ENCODE measurements around the gene FN3KRP. TPM values are rescaled to one million over a fixed set of nuclear protein-coding genes. Genes with fewer than 3 reads are reported as not detected.

The FN3KRP gene
- total and polyA plus RNA-seq, 3 donors from 2014 or later = 26.9 to 30.2 (median 29.3) TPM

DNA sequence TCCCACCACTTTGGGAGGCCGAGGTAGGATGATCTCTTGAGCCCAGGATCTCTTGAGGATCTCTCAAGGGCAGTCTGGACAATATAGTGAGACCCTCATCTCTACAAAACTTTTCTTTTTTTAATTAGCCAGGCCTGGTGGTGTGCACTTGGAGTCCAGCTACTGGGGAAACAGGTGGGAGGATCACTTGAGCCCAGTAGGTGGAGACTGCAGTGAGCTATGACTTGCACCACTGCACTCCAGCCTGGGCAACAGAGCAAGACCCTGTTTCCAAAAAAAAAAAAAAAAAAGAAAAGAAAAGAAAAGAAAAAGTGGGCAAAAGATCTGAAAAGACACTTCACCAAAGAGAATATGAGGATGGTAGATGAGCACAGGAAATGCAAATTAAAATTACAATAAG is 33.0 kb upstream of the FN3KRP start:
- intact Hi-C loops (cut with DNase I; ENCODE audit: low total_unique reads) = no loop called here
- TF ChIP-seq CTCF (IDR thresholded peaks at IDR 0.05) (no peak), POLR2A (IDR thresholded peaks at IDR 0.05) (no peak)
- H3K4me3 ChIP-seq = no peak overlapping the region
- no peak for DNase-seq
- 100% methylated on average over 1 of the region's 1 CpG for WGBS, 2 donors
- no peaks in the 10 kb centered on the region for H3K36me3 ChIP-seq (ENCODE audit: low read depth, missing control alignments)
- no peak overlapping the region for H3K27ac ChIP-seq
- no peaks in the 10 kb centered on the region for H3K4me1 ChIP-seq
- H3K27me3 ChIP-seq = no peaks in the 10 kb centered on the region
- no peaks in the 10 kb centered on the region for H3K9me3 ChIP-seq

GRCh38 chr17:82684228-82684841 is 32.2 kb upstream of the FN3KRP start:
- 87 to 88% methylated on average over 12 to 13 of the region's 13 CpGs for WGBS, 2 donors
- Histone ChIP-seq H3K4me1 (no peaks in the 10 kb centered on the region), H3K4me3 (no peak overlapping the region), H3K9me3 (no peaks in the 10 kb centered on the region), H3K27ac (no peak overlapping the region), H3K36me3 (ENCODE audit: low read depth, missing control alignments) (no peaks in the 10 kb centered on the region), H3K27me3 (no peaks in the 10 kb centered on the region)
- TF ChIP-seq CTCF (IDR thresholded peaks at IDR 0.05) = no peak
- TF ChIP-seq POLR2A (IDR thresholded peaks at IDR 0.05) = no peak
- intact Hi-C loops (cut with DNase I; ENCODE audit: low total_unique reads) = no loop called here
- DNase-seq = no peak

GRCh38 chr17:82685291-82685690 is 31.2 kb upstream of the FN3KRP start:
- 96 to 97% methylated on average over 6 to 12 of the region's 12 CpGs for WGBS, 2 donors
- Histone ChIP-seq H3K9me3 (no peaks in the 10 kb centered on the region), H3K27me3 (no peaks in the 10 kb centered on the region), H3K4me3 (no peak overlapping the region), H3K36me3 (ENCODE audit: low read depth, missing control alignments) (no peaks in the 10 kb centered on the region), H3K27ac (no peak overlapping the region), H3K4me1 (no peaks in the 10 kb centered on the region)
- no peak for DNase-seq
- intact Hi-C loops (cut with DNase I; ENCODE audit: low total_unique reads) = no loop called here
- no peak for TF ChIP-seq POLR2A (IDR thresholded peaks at IDR 0.05)
- no peak for TF ChIP-seq CTCF (IDR thresholded peaks at IDR 0.05)

DNA sequence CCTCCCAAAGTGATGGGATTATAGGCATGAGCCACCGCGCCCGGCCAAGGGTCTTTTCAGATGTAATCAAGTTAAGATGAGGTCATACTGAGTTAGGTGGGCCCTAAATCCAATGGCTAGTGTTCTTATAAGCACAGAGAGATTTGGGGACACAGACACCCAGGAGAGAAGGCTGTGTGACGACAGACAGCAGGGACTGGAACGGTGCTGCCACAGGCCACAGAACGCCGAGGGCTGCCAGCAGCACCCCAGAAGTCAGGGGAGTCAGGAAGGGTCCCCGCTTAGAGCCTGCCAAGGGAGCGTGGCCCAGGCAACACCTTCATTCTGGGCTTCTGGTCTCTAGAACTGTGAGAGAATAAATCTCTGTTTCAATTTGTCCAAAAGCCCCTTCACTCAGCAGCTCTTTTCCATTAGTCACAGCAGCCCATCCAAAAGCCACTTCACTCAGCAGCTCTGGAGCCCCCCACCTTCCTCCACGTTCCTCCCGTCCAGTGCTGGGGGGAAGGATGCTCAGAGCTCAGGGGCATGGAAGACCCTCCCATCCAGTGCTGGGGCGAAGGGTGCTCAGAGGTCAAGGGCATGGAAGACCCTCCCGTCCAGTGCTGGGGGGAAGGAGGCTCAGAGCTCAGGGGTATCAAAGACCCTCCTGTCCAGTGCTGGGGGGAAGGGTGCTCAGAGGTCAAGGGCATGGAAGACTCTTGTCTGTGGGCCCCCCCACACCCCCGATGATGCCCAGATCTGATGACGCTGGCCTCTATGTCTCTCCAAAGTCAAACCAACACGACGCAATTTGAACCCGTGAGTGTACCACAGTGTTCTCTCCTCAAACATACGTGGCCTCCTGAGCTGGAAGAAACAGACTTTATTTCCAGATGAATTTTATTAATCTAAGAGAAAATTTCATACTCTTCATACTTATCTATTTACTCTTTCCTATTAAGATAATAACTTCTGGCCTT is 29.9 kb upstream of the FN3KRP start:
- no peak for DNase-seq
- H3K27ac ChIP-seq = no peak overlapping the region
- no peaks in the 10 kb centered on the region for H3K27me3 ChIP-seq
- no peak overlapping the region for H3K4me3 ChIP-seq
- no peaks in the 10 kb centered on the region for H3K4me1 ChIP-seq
- intact Hi-C loops (cut with DNase I; ENCODE audit: low total_unique reads) = no loop called here
- no peaks in the 10 kb centered on the region for H3K9me3 ChIP-seq
- TF ChIP-seq CTCF (IDR thresholded peaks at IDR 0.05) = no peak
- no peak for TF ChIP-seq POLR2A (IDR thresholded peaks at IDR 0.05)
- H3K36me3 ChIP-seq (ENCODE audit: low read depth, missing control alignments) = no peaks in the 10 kb centered on the region
- WGBS, 2 donors = 88 to 92% methylated on average over 13 to 19 of the region's 19 CpGs

Measured in testis (tissue), 3 donors.